NCI-H187 treated with DMSO at 0.1 percent for 48 hours (cell line): ENCODE data around the gene YY1.
"Not testable (repeated sequence)": the region's sequence is repeated elsewhere in the genome, so short reads cannot be mapped to it uniquely, and the experiment has no call there.

Experiments
- DNase-seq: peaks from one replicate; lab custom pipeline; 2025; lab: John Stamatoyannopoulos, UW

The YY1 gene

DNA sequence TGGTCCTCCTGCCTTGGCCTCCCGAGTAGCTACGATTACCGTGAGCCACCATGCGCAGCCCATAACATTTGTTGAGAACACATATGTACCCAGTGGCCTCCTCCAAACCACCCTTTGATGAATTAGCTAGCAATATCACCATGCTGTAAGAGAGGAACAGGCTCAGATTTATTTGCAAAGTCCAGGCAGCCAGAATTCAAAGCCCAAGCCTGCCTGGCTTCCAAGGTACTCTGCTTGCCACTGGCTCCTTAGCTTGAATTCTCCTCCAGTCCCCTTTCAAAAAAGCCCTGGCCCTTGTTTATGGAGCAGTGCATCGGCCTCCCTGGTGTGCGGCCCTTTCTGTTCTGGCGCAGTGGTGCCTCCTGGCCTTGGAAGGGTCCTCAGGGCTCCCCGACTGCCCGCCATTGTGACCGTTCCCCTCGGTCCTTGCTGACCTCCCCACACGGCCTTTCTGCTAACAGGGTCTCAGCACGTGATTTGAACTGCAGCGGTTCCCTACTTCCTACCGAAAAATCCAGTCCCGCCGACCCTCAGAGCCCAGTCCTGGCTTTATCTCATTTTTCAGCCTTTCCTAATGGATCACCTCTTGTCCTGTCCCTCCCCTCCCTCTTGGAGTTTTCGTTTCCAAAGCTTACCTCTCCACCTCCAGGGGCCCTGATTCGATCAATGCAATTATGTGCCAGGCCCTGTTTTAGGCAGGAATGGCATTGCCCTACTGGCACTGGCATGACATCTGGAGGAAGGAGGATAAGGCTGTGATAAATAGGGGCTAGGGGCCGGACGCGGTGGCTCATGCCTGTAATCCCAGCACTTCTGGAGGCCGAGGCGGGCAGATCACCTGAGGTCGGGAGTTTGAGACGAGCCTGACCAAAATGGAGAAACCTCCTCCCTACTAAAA is 45.3 kb downstream of the YY1 start:
- no peak for DNase-seq

DNA sequence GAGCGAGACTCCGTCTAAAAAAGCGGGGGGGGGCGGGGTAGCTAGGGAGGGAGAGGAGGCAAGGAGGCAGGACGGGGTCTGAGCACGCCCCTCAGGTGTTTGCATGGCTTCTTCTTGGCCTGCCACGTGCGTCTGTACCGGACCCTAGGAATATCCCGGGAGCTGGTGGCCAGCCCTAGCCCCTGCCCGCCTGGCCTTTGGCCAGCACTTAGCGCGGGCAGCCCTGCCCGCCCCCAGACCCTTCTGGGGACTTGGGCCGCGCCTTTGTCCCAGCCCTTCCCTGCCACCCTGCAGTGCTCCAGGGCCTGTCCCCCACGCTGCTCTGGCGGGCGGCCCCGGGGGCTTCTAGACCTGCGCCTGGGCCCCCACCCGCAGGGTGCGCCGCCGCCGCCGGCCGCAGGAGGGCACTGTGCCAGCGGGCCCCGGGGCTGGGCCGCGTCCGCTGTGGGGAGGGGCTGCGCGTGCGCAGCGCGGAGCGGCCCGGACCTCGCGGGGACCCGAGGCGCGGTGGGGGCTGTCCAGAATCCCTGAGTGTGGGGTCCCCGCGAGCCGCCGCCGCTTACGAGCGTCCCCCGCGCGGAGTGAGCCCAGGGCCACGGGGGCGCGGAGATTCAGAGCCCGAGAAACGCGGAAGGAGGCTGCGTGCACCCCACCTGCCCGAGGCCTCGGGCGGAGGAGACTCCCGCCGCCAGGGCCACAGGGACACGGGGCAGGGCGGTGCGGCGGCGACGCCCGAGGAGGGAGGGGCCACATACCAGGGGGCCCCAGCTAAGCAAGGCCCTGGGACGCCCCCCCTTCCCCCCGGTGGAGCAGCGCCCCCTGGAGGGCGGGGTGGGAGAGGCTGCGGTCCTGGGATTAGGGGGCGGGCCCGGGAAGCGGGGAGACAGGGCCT is 46.3 kb downstream of the YY1 start:
- DNase-seq = no peak

DNA sequence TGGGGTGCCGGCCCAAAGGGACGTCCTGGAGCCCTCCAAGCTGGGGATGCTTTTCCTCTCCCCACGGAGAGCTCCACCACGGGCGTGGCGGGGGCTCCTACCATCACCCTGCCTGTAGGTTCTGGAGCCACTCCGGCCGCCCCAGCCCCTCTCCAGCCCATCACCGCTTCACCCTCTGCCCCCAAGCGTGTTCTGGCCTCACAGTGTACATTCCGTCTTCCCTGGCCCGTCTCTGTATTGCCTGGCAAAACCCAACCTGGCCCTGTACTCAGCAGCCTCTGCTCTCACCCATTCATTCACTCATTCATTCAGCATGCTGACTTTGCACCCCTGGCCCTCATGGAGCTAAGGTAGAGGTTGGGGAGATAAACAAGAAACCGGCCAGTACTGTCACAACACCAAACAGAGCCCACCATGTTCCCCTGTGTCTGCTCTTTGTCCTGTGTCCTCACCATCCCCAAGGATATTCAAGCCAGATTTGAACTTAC is 47.0 kb downstream of the YY1 start:
- DNase-seq = no peak

DNA sequence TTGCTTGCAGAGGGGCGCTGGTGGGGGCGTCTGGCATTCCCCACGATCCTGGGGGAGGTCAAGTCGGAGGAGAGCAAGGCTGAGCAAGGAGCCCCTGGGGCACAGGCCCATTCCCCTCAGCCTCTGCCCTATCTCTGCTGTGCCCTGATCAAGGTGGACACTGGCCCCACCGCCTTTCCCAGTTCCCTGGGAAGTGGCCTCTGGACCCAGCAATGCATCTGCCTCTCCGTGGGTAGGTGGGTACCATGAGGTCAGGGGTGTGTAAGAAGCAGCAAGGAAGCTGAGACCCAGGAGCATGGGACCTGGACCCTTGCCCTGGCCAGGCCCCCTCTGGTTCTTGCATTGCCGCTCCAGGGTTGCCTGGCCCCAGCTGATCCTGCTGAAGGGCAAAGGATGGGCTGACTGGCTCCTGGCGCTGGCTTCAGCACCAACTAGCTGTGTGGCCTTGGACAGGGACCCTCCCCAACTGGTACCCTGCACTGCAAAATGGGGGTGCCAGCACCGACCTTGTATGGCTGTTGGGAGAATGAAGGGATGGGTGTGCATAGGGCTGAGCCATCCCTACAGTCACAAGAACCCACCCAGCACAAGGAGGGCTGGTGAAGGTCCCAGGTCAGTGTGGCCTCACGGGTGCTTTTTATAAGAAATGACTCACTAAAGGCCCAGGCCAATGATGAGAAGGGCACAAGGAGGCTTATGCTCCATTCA is 47.7 kb downstream of the YY1 start:
- DNase-seq = no peak

DNA sequence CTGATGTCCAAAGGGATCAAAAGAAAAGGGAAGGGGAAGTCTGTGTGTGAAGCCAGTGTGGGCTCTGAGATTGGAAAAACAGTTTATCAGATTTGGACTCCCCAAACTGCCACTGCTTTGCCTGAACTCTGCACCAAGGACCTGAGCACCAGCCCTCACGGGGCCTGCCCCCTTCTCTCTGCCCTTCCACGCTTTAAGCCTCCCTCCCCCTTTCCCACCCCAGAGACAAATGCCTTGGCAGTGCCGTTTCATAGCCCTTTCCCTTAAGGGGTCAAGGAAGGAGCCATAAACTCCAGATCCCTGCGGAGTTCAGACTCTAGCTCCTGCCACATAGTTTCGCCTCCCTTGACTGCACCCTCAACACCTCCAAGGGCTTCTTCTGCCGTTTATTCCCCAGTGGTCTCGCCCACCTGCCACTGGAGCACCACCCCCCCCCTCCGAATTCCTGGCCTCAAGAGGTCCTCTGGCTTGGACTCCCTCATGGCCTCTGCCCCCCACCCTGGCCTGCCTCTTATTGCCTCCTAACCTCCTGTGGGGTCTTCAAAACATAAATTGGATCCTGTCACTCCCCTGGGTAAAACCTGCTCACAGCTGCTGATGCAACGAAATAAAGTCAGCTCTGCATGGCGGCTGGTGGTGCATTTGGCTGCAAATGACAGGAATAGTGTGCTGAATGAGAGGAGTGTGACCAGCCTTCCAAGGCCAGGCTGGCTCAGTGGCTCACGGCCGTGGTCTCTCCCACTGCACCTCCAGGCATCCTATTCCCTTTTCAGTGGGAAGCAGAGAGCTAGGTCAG is 48.5 kb downstream of the YY1 start:
- DNase-seq = no peak

DNA sequence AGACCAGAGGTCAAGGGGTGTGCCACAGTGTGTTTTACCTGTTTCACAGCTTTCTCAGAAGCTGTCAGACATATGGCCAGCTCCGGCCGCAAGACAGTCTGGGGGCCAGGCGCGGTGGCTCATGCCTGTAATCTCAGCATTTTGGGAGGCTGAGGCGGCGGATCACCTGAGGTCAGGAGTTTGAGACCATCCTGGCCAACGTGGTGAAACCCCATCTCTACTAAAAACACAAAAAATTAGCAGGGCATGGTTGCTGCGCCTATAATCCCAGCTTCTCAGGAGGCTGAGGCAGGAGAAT is 49.0 kb downstream of the YY1 start:
- DNase-seq = not testable (repeated sequence)

DNA sequence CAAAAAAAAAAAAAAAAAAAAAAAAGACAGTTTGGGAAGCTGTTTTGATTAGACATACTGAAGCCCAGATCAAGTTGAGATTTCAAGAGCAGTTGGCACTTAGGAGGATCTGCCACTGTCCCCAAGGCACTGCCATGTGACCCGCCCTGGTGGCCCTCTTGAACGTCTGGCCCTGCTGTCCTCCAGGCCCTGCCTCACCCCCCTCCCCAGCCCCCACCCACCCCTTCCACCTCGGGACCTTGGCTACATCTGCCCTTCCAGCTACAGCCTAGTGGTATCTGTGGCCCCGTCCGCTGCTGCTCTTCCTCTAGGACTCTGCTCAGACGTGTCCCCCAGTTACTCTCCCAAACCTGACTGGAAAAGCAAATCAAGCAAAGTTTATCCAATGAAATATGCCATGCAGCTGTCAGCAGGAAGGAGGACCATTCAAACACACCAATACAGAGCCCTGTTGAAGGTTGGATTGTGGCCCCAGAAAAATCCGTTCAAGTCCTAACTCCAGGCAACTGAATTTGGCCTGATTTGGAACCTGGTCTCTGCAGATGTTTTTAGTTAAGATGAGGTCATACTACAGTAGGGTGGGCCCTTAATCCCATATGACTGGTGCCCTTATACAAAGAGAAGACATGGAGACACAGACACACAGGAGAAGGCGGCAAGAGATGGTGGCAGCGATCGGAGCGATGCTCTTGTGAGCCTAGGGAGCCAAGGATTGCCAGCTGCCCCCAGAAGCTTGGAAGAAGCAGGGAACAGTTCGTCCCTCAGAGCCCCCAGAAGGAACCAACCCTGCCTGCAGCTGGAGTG is 49.6 kb downstream of the YY1 start:
- no peak for DNase-seq

DNA sequence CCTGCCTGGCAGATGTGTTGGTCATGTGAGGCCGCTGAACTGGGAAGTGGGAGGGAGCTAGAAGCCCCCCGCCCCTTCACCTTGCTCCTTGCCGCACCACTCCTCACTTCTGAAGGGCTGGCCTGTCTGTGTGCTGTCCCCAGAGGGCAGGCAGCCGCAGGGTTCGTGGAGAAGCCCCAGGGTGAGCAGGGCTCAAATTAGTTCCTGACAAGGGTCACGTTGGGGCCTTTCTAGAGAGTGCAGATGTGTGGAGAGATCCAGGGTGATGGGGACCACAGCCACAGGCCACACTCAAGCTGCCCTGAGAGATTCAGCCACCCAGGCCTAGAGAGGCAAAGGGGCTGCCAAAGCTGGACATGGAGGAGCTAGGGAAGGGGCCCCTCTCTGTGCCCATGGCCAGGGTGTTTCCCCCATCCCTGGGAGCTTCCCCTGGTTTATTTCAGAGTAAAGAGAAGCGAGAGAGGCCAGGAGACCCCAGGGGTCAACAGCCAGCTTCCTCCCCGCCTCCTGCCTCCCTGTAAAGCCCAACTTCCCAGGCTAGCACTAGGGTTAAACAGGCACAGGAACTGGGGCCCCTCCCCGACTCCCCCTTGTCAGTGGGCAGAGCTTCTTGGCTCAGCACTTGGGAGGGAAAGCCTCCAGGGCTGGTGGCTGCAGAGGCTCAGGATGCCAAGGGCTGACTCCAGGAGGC is 51.1 kb downstream of the YY1 start:
- DNase-seq = no peak

DNA sequence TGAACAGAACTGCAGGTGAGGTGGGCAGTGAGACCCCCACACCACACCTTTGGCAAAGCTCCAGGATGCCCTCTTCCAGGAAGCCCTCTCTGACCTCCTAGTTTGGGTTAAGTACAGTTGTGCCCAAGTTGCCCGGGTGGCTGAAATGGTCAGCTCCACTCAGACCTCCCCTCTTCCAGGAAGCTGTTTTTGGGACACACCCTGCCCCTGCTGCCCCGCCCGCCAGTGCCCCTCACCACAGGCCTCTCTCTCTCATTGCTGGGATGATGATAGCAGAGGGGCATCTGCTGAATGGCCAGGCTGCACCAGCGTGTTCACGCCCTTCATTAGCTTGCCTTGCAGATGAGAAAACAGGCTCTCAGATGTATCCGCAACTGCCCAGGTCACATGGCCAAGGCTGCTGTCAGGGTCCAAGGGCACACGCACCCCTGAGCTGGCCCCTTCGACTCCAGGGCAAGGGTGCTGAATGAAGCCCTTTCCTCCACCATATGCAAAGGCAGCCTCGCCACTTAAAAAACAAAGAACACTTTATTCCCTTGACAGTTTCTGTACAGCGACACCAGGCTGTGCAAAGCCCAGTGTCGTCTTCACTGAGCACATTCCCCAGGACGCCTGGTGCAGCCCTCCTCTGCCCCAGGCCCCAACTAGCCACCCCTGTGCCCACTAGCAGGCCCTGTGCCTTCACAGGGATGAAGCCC is 51.8 kb downstream of the YY1 start:
- no peak for DNase-seq

DNA sequence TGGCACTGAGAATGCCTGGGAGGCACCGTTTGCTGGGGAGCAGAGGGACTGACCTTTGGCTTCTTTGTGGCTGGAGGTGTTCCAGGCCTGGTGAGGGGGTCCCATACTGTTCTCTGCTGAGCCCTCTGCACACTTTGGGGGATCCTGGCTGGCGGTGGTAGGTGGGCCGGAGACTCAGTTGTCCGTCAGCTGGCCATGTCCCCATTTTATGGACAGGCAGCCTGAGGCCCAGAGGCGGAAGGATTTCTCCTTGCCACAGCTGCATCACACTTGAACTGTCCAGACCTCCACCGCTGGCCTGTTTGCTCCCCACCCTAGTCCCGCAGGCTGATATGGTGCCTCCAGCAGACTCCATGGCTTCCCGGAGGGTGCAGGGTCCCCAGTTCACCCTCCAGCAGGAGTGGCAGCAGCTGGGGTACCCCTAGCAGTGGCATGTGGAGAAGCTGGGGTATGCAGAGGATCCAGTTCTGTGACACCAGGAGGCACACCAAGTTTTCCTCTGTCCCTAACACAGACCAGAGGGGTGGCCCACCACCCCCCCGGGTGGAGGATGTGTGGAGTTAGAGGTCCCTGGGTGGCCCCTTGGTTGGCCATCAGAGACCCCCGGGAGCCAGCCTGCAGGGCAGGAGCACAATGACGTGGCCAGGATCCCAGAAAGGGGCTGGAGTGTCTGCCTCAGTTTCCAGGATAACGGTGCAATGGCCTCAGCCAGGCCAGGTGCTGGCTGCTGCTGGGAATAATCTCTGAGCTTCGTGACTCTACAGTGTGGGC is 52.5 kb downstream of the YY1 start:
- no peak for DNase-seq

DNA sequence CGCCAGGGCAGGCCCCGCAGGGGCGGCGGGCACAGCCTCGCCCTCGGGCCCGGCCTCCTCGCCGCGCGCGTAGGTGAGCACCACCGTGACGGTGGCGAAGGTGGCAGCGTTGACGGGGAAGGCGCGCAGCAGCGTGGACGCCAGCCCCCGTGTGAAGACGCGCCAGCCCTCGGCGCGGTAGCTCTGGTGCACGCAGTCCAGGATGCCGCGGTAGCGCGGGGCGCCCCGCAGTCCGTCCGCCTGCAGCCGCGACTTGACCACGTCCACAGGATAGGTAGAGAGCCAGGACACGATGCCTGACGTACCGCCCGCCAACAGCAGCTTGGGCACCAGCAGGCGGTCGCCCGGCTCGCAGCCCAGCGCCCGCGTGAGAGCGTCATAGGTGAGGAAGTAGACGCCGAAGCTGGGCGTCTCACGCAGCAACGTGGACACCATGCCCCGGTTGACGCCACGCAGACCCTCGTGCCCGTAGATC is 53.4 kb downstream of the YY1 start:
- DNase-seq = no peak

DNA sequence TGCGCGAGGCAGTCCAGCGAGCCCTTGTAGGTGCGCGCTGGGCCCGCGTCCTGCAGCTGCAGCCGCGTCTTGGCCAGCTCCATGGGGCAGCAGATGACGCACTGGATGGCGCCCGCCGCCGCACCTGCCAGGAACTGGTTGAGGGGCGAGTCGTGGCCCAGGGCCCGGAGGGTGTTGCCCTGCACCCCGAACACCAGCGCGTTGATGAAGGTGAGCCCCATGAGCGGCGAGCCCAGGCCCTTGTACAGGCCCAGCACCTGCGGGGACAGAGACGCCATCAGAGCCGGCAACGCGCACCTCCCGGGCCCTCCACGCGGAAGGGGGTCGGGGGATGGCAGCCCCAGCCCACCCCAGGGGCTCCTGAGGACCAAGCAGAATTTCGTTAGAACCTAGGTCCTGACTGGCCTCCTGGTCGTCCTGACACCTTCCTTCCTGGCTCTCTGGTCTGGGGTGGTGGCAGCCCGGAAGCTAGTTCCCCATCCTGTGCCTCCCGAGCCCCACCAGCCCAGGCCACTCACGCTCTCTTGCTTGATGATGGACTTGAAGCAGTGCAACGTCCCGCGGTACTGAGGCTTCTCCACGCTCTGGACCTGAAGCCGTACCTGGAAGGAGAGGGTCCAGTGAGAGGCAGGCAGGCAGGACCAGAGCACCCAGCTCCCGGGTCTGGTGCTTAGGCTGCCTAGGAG is 54.0 kb downstream of the YY1 start:
- DNase-seq = no peak

DNA sequence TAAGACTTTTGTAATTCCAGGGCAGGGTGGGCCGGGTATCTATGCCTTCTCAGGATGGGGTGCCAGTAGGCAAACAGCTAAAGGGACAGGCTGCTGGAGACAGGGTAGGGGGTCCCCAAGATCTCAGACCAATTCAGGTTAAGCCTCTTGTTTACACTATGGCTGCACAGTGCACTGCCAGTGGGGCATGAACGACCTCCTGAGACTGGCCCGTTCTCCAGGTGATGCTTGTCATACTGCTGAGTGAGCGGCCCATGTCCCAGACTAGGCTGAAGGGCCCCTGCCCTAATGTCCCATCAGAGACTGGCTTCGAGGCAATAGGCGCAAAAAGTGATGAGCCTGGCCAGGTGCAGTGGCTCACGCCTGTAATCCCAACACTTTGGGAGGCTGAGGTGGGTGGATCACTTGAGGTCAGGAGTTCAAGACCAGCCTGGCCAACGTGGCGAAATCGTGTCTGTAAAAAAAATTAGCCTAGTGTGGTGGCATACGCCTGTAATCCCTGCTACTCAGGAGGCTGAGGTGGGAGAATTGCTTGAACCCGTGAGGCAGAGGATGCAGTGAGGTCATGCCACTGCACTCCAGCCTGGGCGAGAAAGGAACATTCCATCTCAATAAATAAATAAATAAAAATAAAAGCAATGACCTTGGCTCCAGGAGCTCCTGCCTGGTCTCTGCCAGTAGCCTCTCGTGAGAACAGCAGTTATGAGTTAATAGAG is 54.7 kb downstream of the YY1 start:
- DNase-seq = no peak

DNA sequence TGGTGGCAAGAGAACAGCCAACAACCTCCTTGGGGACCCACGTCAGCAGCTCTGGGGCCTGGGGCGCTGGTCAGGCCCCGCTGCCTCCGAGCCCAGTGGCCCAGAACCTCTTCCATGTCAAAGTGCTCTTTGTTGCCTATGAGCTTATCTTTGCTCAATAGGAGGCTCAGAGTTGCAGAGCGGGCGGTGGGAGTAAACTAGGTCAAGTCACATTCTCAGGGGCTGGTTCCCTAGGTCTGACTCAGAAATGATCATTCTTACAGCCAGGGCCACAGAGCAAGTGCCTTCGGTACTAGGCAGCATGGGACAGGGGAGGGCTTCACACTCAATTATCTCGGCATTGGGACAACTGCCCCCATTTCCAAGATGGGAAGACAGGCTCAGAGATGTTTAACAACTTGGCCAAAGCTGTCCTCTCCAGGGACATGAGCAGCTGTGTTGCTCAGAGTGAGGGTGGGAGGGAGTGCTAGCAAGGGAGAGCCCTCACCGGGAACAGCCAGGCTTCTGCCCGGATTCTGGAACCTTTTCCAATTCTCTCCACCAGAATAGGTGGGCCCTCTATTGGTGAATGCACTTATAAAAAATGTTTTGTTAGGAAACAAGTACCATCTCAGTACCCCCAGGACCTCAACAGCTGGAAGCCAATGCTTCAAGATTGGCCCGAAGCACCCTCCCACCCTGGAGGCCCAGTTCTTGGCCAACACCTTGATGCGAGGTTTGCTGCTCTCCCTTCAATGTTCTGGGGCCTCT is 55.4 kb downstream of the YY1 start:
- DNase-seq = no peak

DNA sequence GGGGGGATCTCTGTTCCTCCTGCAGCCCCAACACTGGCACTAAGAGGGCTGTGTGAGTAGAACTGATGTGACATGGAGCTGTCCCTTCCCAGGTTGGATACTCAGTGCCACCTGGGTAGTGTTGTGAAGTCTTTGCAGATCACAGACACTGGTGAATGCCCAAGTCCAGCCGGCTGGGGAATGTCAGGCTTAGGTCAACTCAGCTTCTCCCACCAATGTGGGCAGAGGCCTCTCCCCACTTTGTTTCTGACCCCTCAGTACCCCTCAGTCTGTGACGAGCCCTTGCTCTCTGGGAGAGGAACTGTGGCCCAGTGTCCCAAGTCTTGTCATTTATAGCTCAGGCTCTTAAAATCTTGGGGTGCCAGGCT is 56.0 kb downstream of the YY1 start:
- DNase-seq = no peak

DNA sequence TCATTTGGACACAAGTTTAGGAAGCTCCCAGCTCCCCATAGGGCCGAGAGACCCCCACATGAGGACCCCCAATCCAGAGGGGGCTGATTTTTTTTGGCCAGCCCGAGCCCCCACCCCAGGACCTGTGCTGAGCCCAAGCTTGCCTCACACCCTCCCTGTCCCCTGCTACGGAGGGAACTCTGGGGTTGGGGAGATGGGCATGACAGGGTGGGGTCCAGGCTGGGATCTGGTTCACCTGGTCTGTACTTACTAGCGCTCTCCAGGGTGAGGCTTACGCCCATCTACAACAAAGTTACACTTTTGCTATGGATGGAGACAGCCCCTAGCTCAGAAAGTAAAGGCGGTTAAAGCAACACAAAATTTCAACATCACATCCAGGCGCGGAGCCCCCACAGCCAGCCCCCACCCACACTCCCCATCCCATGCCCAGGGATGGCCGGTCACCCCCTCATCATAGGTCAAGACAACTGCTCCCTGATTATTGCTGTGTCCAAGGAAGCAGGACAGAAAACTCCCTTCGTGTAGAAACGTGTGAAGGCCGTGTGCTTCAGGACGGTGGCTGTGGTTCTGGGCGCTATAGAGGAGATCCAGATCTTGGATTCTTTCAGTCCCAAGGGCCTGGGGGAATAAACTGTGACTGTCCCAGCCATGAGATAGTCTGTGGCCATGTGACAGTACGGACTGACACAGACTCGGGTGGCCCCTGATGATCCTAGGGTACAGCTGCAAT is 56.6 kb downstream of the YY1 start:
- DNase-seq = no peak
